ENCODE results near the gene FADS2. TPM values are rescaled to one million over a fixed set of nuclear protein-coding genes. Genes with fewer than 3 reads are reported as not detected.
"Not testable (repeated sequence)": the region's sequence is repeated elsewhere in the genome, so short reads cannot be mapped to it uniquely, and the experiment has no call there.

The FADS2 gene
- total RNA-seq, 2 experiments from 2014 or later = 128 to 135 TPM

DNA sequence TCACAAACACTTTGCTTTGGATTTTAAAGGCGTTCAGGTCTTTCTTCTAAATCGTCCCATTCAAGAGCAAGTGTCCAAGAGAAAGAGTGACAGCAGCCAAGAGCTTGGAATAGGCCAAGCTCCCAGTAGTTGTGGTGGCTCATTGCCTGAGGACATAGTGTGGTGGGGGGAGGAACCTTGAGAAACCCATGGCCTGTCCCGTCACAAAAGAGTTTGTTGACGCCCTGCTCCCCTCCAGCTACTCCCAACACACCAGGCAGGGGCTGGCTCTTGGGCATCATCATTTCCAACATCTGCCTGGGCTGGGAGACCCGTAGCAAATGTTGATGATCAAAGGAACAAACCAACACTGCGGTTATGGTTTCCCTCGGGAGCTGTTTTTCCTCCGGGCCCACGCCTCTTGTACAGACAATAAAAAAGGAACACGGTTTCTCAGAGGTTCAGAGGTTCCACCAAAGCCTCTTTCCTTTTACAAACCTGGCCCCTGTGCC, 42.5 kb downstream of the FADS2 start:
- Mint-ChIP-seq H3K36me3 (ENCODE audit: low read depth) (peaks cover 2% of the 10 kb centered on the region), H3K27me3 (peaks cover 2% of the 10 kb centered on the region), H3K4me1 (peaks cover 5% of the 10 kb centered on the region), H3K4me3 (no peak overlapping the region), H3K27ac (no peak overlapping the region), H3K9me3 (no peaks in the 10 kb centered on the region)
- no peak for DNase-seq
- ChIA-PET CTCF (interaction anchor here (0.7 to 4.1 kb wide), 20 partner anchors 12 to 242 kb away, joined by 3 to 41 read pairs (median 4); partner anchors contain the start of gene FTH1), POLR2A (no interaction called here)

GRCh38 chr11:61871158-61871597, 43.1 kb downstream of the FADS2 start:
- DNase-seq = peak; percentile 63
- H3K27me3 Mint-ChIP-seq = peaks cover 2% of the 10 kb centered on the region
- no peaks in the 10 kb centered on the region for H3K9me3 Mint-ChIP-seq
- ChIA-PET CTCF (interaction anchor here (0.6 to 4.1 kb wide), 20 partner anchors 11 to 241 kb away, joined by 3 to 41 read pairs (median 4); partner anchors contain the start of gene FTH1), POLR2A (no interaction called here)
- peak overlapping the region; percentile 62 for H3K4me3 Mint-ChIP-seq
- H3K4me1 Mint-ChIP-seq = peaks cover 5% of the 10 kb centered on the region
- H3K36me3 Mint-ChIP-seq (ENCODE audit: low read depth) = no peaks in the 10 kb centered on the region
- no peak overlapping the region for H3K27ac Mint-ChIP-seq

GRCh38 chr11:61872935-61873565, 45.0 kb downstream of the FADS2 start:
- no peak for DNase-seq
- Mint-ChIP-seq H3K9me3 (no peaks in the 10 kb centered on the region), H3K27me3 (peaks cover 2% of the 10 kb centered on the region), H3K27ac (no peak overlapping the region), H3K4me1 (peaks cover 5% of the 10 kb centered on the region), H3K4me3 (no peak overlapping the region), H3K36me3 (ENCODE audit: low read depth) (no peaks in the 10 kb centered on the region)
- POLR2A ChIA-PET = no interaction called here
- CTCF ChIA-PET = interaction anchor here (1.1 to 1.7 kb wide), 2 partner anchors 8 to 74 kb away, joined by 3 to 7 read pairs; no protein-coding TSS in a partner anchor

- Mint-ChIP-seq H3K36me3 (ENCODE audit: low read depth) (no peaks in the 10 kb centered on the region), H3K4me1 (peaks cover 5% of the 10 kb centered on the region), H3K27ac (no peak overlapping the region), H3K4me3 (no peak overlapping the region), H3K9me3 (no peaks in the 10 kb centered on the region), H3K27me3 (peaks cover 2% of the 10 kb centered on the region)
- DNase-seq = no peak
- POLR2A ChIA-PET = no interaction called here
- CTCF ChIA-PET = interaction anchor here (1.7 kb wide), 1 partner anchor 8 kb away, joined by 7 read pairs; no protein-coding TSS in a partner anchor
These were observed 45.7 kb downstream of the FADS2 start for GRCh38 chr11:61873588-61874376.

DNA sequence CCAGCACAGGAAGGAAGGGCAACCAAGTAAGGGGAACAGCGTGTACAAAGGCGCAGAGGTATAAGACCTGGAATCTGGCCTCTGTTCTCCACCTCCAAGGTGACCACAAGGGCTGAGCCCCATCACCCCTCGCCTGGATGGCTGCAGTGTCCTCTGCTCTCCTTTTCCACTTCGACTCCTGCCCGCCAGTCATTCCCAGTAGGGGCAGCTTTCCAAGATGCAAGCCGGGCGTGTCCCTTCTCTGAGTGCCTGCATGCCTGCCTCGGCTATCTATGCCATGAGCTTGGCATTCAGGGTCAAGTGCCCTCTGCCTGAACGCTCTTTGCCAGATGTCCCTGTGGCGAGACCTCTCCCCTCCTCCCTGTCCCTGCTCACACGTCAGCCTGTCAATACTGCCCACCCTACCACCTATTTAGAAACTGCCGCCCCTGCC, 46.3 kb downstream of the FADS2 start:
- DNase-seq = no peak
- POLR2A ChIA-PET = no interaction called here
- CTCF ChIA-PET = interaction anchor here (0.7 kb wide), 1 partner anchor 228 kb away, joined by 3 read pairs; no protein-coding TSS in a partner anchor
- H3K9me3 Mint-ChIP-seq = no peaks in the 10 kb centered on the region
- H3K27me3 Mint-ChIP-seq = peaks cover 2% of the 10 kb centered on the region
- no peaks in the 10 kb centered on the region for H3K36me3 Mint-ChIP-seq (ENCODE audit: low read depth)
- H3K27ac Mint-ChIP-seq = no peak overlapping the region
- peaks cover 5% of the 10 kb centered on the region for H3K4me1 Mint-ChIP-seq
- H3K4me3 Mint-ChIP-seq = no peak overlapping the region

- H3K4me1 Mint-ChIP-seq = peaks cover 5% of the 10 kb centered on the region
- no peak for DNase-seq
- peaks cover 2% of the 10 kb centered on the region for H3K27me3 Mint-ChIP-seq
- POLR2A ChIA-PET = no interaction called here
- CTCF ChIA-PET = interaction anchor here (0.7 kb wide), 1 partner anchor 228 kb away, joined by 3 read pairs; no protein-coding TSS in a partner anchor
- H3K27ac Mint-ChIP-seq = no peak overlapping the region
- H3K36me3 Mint-ChIP-seq (ENCODE audit: low read depth) = no peaks in the 10 kb centered on the region
- no peaks in the 10 kb centered on the region for H3K9me3 Mint-ChIP-seq
- H3K4me3 Mint-ChIP-seq = no peak overlapping the region
These were observed 46.8 kb downstream of the FADS2 start for GRCh38 chr11:61874853-61875252.

GRCh38 chr11:61875698-61876097, 47.6 kb downstream of the FADS2 start:
- H3K36me3 Mint-ChIP-seq (ENCODE audit: low read depth) = no peaks in the 10 kb centered on the region
- H3K4me3 Mint-ChIP-seq = no peak overlapping the region
- no peaks in the 10 kb centered on the region for H3K9me3 Mint-ChIP-seq
- DNase-seq = no peak
- H3K4me1 Mint-ChIP-seq = peaks cover 5% of the 10 kb centered on the region
- ChIA-PET CTCF (interaction anchor here (1.5 kb wide), 1 partner anchor 12 kb away, joined by 4 read pairs; no protein-coding TSS in a partner anchor), POLR2A (no interaction called here)
- H3K27me3 Mint-ChIP-seq = peaks cover 2% of the 10 kb centered on the region
- H3K27ac Mint-ChIP-seq = no peak overlapping the region

DNA sequence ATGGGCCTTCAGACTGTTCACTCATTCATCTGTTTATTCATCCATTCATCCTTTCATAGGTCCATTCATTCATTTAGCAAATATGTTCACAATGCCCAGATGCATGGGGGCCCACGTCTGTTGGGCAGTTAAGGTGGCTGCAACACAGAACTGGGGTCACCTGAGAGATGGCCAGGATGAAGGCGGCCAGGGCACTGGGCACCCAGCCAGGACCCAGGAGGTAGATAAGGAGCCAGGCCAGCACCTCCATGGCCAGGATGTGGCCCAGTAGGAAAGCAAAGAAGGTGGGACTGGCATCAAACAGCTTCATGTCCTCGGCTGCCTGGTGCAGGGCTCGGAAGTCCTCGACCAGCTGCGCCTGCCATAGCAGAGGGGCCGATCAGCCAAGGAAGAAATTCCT, 51.1 kb downstream of the FADS2 start:
- no peaks in the 10 kb centered on the region for H3K4me1 Mint-ChIP-seq
- ChIA-PET POLR2A (no interaction called here), CTCF (interaction anchor here (1.2 to 7.9 kb wide), 2 partner anchors 10 to 65 kb away, joined by 3 to 41 read pairs; no protein-coding TSS in a partner anchor)
- no peak for DNase-seq
- H3K27me3 Mint-ChIP-seq = no peaks in the 10 kb centered on the region
- no peaks in the 10 kb centered on the region for H3K36me3 Mint-ChIP-seq (ENCODE audit: low read depth)
- no peaks in the 10 kb centered on the region for H3K9me3 Mint-ChIP-seq
- no peak overlapping the region for H3K4me3 Mint-ChIP-seq
- no peak overlapping the region for H3K27ac Mint-ChIP-seq

DNA sequence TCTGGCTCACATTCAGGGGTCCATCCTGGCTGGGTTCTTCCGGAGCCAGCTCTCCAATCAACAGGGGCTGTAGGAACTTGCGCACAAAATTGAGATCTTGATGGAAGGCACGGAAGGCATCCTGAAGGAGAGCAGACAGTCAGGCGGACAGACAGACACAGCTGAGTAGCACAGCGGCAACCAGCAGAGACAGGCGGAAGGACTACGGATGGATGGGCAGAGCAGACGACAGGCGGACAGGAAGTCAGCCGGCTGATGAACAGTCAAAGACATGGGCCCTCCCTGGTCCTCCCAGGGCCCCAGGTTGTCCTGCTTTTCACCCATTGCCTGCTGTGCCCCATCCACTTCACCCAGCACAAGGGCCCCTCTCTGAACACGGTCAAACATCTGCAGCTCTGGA, 51.9 kb downstream of the FADS2 start:
- no peak overlapping the region for H3K27ac Mint-ChIP-seq
- DNase-seq = no peak
- no peaks in the 10 kb centered on the region for H3K9me3 Mint-ChIP-seq
- POLR2A ChIA-PET = no interaction called here
- CTCF ChIA-PET = interaction anchor here (0.9 to 7.9 kb wide), 3 partner anchors 10 to 186 kb away, joined by 3 to 41 read pairs (median 3); no protein-coding TSS in a partner anchor
- no peaks in the 10 kb centered on the region for H3K27me3 Mint-ChIP-seq
- H3K4me1 Mint-ChIP-seq = no peaks in the 10 kb centered on the region
- H3K36me3 Mint-ChIP-seq (ENCODE audit: low read depth) = no peaks in the 10 kb centered on the region
- H3K4me3 Mint-ChIP-seq = no peak overlapping the region

GRCh38 chr11:61880454-61880853, 52.4 kb downstream of the FADS2 start:
- no peak overlapping the region for H3K27ac Mint-ChIP-seq
- POLR2A ChIA-PET = no interaction called here
- no peak overlapping the region for H3K4me3 Mint-ChIP-seq
- H3K36me3 Mint-ChIP-seq (ENCODE audit: low read depth) = no peaks in the 10 kb centered on the region
- DNase-seq = no peak
- no peaks in the 10 kb centered on the region for H3K4me1 Mint-ChIP-seq
- no peaks in the 10 kb centered on the region for H3K27me3 Mint-ChIP-seq
- CTCF ChIA-PET = interaction anchor here (0.9 to 7.9 kb wide), 3 partner anchors 11 to 186 kb away, joined by 3 to 41 read pairs (median 3); no protein-coding TSS in a partner anchor
- no peaks in the 10 kb centered on the region for H3K9me3 Mint-ChIP-seq

DNA sequence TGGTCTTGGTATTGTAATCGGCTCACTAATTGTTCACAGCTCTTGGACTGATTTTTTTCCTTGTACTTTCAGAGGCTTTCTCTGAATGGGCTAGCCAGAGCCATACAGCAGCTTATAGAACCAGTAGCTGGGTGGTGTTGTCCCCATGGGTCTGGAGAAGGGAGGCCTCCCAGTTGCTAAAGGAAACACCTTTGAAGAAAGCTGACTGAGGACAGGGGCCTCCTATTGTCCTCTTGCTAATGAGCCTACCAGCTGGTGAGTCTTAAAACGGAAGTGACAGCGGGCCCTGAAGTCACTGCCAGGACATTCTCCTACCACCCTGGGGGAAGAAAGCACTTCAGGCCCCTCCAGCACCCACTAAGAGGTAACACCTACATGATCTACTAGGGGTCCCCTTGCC, 53.3 kb downstream of the FADS2 start:
- POLR2A ChIA-PET = no interaction called here

GRCh38 chr11:61882267-61882666, 54.2 kb downstream of the FADS2 start:
- H3K27ac Mint-ChIP-seq; H3K4me3 Mint-ChIP-seq; DNase-seq; POLR2A ChIA-PET; H3K9me3 Mint-ChIP-seq; H3K36me3 Mint-ChIP-seq (ENCODE audit: low read depth); H3K4me1 Mint-ChIP-seq; H3K27me3 Mint-ChIP-seq: not testable (repeated sequence)
- CTCF ChIA-PET = interaction anchor here (1.3 to 7.9 kb wide), 4 partner anchors 13 to 200 kb away, joined by 3 to 41 read pairs (median 5); no protein-coding TSS in a partner anchor

More for the DNA sequence above, 53.3 kb downstream of the FADS2 start:
- no peaks in the 10 kb centered on the region for H3K9me3 Mint-ChIP-seq
- CTCF ChIA-PET = interaction anchor here (0.6 to 7.9 kb wide), 8 partner anchors 8 to 225 kb away, joined by 3 to 41 read pairs (median 3); no protein-coding TSS in a partner anchor
- H3K4me1 Mint-ChIP-seq = no peaks in the 10 kb centered on the region
- no peaks in the 10 kb centered on the region for H3K27me3 Mint-ChIP-seq
- H3K27ac Mint-ChIP-seq = no peak overlapping the region
- no peak for DNase-seq
- no peaks in the 10 kb centered on the region for H3K36me3 Mint-ChIP-seq (ENCODE audit: low read depth)
- no peak overlapping the region for H3K4me3 Mint-ChIP-seq

All from activated CD4-positive, alpha-beta T cell treated with anti-CD3 and anti-CD28 coated beads, Interleukin-2, amount 10 ng/mL, durations not matched to agents 7 days and 5 days (primary cell).